Activated naive CD4-positive, alpha-beta T cell treated with Interleukin-2 at 50 U/mL for 16 hours (primary cell): ENCODE data around the gene OPCML.

Source experiments
- DNase-seq: peaks from one replicate; pipeline ENCODE4 v3.0.0-alpha.2; 2020

Gene OPCML

GRCh38 chr11:133118563-133119268 is 413.6 kb downstream of the OPCML start:
- DNase-seq, result no peak

- DNase-seq, result no peak
These were observed 417.2 kb downstream of the OPCML start for GRCh38 chr11:133115099-133115498.

DNA sequence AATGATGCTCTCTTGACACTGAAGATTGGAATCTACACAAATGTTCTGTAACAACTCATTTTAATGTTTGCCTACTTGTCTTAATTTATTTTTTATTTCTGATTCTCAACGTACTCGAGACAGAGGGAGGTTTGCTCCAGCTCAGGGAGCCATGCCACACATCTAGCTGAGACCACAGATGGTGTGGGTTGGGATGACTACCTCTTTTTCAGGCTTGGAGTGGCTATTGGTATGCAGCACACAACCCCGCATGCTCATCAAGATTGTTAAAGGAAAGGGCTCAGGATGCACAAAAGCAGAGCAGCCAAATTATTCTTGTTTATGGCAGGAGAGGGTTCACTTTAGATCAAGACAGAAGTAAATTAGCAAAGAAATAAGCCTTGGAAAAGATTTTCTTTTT is 424.5 kb downstream of the OPCML start:
- DNase-seq, result no peak

DNA sequence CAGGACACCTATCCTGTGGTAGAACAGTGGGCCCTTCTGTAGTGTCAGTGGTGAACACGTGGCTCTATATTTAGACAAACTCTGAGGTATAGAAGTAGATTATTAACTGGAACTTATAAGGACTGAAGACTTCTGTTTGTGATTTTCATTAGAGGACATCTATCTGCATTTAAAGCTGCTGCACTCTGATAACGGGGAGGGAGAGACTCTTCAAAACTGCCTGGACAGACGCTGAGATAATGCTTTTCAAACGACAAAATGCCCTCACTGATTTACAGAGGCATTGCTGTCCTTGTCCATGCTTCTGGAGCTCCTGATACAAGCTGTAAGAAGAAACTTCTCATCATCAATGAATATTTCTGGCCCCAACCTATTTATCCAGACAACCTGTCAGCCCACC is 425.2 kb downstream of the OPCML start:
- no peak for DNase-seq

GRCh38 chr11:133106417-133106816 is 425.9 kb downstream of the OPCML start:
- DNase-seq, result no peak

DNA sequence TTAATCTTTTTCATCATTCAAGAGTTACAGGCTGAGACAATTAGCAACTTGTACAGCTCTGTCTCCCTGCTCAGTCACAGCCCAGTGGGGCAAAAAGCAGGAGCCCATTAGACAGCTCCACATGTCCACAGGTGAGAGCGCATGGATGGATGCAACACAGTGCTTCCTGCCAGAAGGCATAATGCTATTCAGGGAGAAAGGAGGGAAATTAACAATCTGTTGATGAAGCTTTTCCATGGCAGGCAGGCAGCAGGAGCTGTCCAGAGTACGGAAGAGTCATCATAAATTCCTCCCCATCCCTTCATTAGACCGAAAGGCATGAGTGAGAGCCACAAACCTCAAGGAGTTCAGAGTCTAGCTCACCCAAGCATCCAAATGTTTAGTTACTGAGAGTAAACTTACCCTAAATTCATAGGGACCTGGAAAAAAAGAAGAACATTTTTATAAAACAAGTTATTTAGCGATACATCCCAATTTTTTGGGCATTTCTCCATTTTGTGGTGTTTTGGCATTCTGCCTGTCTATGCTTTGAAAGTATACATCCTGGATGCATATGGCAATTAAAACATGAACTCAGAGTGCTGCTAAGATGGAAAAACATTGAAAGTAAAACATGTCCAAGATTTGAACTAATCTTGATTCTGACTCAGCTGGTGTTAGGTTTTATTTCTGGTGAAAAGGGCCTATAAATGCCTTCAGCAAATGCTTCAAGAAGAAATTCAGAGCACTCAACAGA is 428.1 kb downstream of the OPCML start:
- no peak for DNase-seq

GRCh38 chr11:133096981-133097380 is 435.3 kb downstream of the OPCML start:
- DNase-seq, result no peak

DNA sequence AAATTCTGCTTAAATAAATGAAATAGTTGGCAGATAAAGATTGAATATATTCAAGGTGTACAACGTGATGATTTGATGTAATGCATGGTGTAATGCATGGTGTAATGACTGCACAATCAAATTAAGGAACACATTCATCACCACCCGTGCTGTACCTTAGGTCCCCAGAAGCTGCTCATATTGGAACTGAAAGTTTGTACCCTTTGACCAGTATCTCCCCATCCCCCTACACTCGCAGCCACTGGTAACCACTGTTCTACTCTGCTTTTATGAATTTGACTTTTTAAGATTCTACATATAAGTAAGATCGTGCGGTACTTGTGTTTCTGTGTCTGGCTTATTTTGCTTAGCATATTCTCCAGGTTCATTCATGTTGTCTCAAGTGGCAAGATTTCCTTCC is 445.8 kb downstream of the OPCML start:
- DNase-seq, result no peak

GRCh38 chr11:133082841-133083488 is 449.3 kb downstream of the OPCML start:
- peak; percentile 51 for DNase-seq

DNA sequence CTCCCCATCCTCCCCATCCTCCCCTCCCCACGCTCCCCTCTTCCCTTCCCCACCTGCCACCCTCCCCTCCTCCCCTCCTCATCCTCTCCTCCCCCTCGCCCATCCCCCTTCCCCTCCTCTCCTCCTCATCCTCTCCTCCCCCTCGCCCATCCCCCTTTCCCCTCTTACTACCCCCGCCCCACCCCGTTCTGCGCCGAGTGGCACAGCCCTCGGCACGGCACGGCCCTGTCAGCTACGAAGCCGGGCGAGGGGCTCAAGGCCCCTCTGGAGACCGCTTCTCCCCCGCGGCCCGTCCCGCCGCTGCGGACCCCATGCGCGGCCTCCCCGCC is 449.9 kb downstream of the OPCML start:
- no peak for DNase-seq

DNA sequence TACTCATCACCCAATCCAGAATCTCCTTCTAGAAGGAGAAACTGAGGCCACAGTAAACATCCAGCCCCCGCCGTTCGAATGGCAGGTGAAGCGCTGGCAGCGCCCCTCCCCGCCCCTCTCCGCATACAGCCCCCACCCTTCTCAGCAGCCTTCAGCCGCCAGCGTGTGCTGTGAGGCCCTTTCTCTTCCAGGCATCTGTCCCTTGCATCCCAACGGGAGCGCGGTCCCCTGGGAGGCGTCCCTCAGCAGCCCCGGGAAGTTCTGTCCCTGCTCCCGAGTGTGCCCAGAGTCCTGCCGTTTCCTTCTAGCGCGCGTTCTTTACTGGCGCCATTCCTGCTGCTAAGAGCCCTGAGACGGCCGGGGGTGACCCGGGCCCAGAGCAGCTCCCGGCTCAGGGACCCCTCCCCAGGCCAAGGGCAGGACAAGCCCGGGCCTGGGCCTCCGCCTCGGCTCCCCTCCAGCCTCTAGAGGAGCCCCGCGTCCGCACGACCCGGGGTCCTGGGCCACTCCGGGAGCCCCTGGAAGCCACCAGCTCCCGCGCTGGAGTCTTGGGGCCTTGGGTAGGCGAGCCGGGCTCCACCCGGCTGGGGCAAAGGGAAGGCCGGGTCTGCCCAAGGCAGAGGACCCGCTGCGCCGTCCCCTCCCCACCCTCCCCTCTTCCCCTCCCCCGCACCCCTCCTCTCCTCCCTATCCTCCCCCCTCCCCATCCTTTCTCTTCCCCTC is 450.4 kb downstream of the OPCML start:
- no peak for DNase-seq

GRCh38 chr11:133081020-133081419 is 451.3 kb downstream of the OPCML start:
- no peak for DNase-seq

GRCh38 chr11:133078591-133079404 is 453.5 kb downstream of the OPCML start:
- no peak for DNase-seq

DNA sequence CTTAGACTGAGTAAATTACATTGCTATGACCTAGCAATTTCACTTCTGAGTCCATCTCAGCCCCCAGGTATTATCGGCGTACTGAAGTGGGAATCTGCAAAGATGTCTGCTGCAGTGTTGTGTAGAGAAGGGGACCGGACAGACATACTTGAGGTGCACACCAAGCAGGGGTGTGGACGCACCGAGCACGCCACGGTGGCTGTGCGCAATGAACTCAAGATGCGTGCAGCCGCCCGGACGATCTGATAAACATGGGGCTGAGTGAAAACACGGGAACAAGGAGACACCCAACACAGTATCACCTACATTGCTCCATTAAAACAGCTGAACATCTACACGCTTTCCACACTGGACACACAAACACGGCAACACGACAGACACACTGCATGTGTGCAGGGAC is 454.3 kb downstream of the OPCML start:
- no peak for DNase-seq

GRCh38 chr11:133075351-133075750 is 456.9 kb downstream of the OPCML start:
- DNase-seq, result no peak

- DNase-seq, result no peak
These were observed 459.3 kb downstream of the OPCML start for GRCh38 chr11:133072858-133073582.

- no peak for DNase-seq
These were observed 459.9 kb downstream of the OPCML start for GRCh38 chr11:133072378-133072777.

DNA sequence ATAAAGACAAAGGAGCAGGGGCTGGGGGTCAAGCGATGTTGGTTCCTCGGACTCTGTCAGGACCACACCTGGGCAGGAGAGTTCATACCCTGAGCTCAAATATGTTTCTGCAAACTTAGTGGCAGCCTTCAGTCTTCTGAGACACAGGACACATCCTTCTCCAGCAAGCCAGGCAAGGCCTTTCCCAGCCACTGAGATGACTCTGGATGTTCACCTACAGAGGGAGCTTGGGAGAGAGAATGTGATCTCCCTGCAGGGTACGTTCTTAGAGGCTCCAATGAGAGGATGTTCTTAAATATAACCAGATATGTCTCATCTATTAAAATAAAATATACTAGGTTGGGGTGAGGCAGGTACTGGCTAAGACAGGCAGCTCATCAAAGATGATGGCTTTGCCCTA is 461.5 kb downstream of the OPCML start:
- no peak for DNase-seq

DNA sequence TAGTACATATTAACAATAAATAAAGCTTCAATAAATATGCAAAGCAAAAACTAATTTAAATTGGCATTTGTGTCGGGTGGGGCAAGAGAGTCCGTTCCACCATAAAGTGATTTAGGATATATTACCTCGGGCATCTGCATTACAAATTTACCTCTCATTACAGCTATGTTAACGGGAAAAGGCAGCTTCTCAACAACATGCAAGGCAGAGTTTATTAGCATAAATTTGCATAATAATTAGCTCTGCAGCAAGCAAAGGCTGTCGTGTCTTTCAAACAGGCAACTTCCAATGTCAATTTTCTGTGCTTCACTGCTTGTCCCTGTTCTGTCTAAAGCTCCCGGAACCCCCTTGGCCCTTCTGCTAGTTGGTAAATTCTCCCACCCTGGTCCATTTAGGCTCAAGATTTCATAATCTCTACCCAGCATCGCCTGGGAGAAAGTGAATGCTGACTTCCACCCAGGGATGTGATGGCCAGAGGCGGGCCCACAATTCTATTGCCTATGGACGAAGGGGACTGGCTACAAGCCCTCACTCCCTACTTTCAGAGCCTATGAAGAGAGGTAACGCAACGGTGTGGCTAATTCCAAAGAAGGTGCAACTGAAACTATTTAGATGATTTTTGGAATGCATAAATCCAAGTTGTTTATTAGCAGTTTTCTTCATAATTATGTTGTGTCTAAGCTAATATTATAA is 462.1 kb downstream of the OPCML start:
- DNase-seq, result no peak

- no peak for DNase-seq
These were observed 466.3 kb downstream of the OPCML start for GRCh38 chr11:133065847-133066485.

- DNase-seq, result no peak
These were observed 467.3 kb downstream of the OPCML start for GRCh38 chr11:133064961-133065360.
